Activated B cell treated with CpG ODN at 0.5 μM for 24 hours (primary cell): ENCODE measurements around the gene R3HDML. TPM values are rescaled to one million over a fixed set of nuclear protein-coding genes. Genes with fewer than 3 reads are reported as not detected.

Experiments
- ATAC-seq: fragments of 200-7000 bp; cut with Tn5 transposase; one replicate; pipeline ENCODE4 v1.10.0; 2021; ENCODE audit warnings: low read depth, mild to moderate bottlenecking, moderate library complexity
- CTCF ChIA-PET: fragments of 350-600 bp; sonication (Branson Sonifier 250); formaldehyde crosslinking; loops from one replicate; lab custom pipeline; 2021; ENCODE audit warnings: antibody characterized with exemption; lab: Charles Lee
- POLR2A ChIA-PET: fragments of 350-600 bp; sonication (Branson Sonifier 250); formaldehyde crosslinking; loops from one replicate; lab custom pipeline; 2021; ENCODE audit warnings: antibody characterized with exemption; lab: Charles Lee
- DNase-seq: peaks from one replicate; pipeline ENCODE4 v3.0.0; 2022
- H3K27ac Mint-ChIP-seq: one replicate; pipeline ENCODE4 v1.8.0; 2020; ENCODE audit warnings: mixed read lengths
- H3K27me3 Mint-ChIP-seq: one replicate; pipeline ENCODE4 v1.8.0; 2021; ENCODE audit warnings: mixed read lengths
- H3K36me3 Mint-ChIP-seq: one replicate; pipeline ENCODE4 v1.8.0; 2021; ENCODE audit warnings: low read depth, mixed read lengths
- H3K4me1 Mint-ChIP-seq: one replicate; pipeline ENCODE4 v1.8.0; 2021; ENCODE audit warnings: mixed read lengths
- H3K4me3 Mint-ChIP-seq: one replicate; pipeline ENCODE4 v1.8.0; 2020; ENCODE audit warnings: mild to moderate bottlenecking, mixed read lengths
- H3K9me3 Mint-ChIP-seq: one replicate; pipeline ENCODE4 v1.8.0; 2020; ENCODE audit warnings: mixed read lengths
- CTCF ChIP-seq: fragments of 200-600 bp; IDR thresholded peaks from one replicate; pipeline ENCODE4 v1.8.0; 2022; ENCODE audit warnings: antibody characterized with exemption, mild to moderate bottlenecking
- intact Hi-C: fragments of 100-400 bp; cut with micrococcal nuclease; formaldehyde crosslinking; loops from one replicate; pipeline ENCODE4 v1.15.1; 2024
- total RNA-seq: library from RNA; stranded (reverse); gene quantifications from 2 replicates; pipeline ENCODE4 v1.2.3, GENCODE V29; 2022

The R3HDML gene
- total RNA-seq: not detected in 2 replicates

GRCh38 chr20:44336725-44337380, at the start of gene R3HDML:
R3HDML (plus strand) TSS chr20:44337043; CDS start chr20:44337158, 115 bp downstream.
- POLR2A ChIA-PET: no interaction called here
- DNase-seq: no peak
- Mint-ChIP-seq H3K4me1 (no peaks in the 10 kb centered on the region), H3K4me3 (no peak within 1 kb of the TSS), H3K36me3 (no peaks in the 10 kb centered on the region), H3K27ac (no peak within 1 kb of the TSS), H3K9me3 (no peaks in the 10 kb centered on the region), H3K27me3 (peaks cover 27% of the 10 kb centered on the region)
- ATAC-seq: no peak
- CTCF ChIA-PET: no interaction called here
- intact Hi-C loops: no loop called here
- no peak for TF ChIP-seq CTCF

GRCh38 chr20:44287272-44288097, 49.4 kb upstream of the R3HDML start:
- intact Hi-C loops: no loop called here
- no peak overlapping the region for H3K4me3 Mint-ChIP-seq
- H3K27me3 Mint-ChIP-seq: no peaks in the 10 kb centered on the region
- POLR2A ChIA-PET: no interaction called here
- ATAC-seq: no peak
- CTCF ChIA-PET: no interaction called here
- peaks cover 3% of the 10 kb centered on the region for H3K36me3 Mint-ChIP-seq
- no peak for DNase-seq
- peaks cover 3% of the 10 kb centered on the region for H3K9me3 Mint-ChIP-seq
- TF ChIP-seq CTCF: no peak
- H3K27ac Mint-ChIP-seq: no peak overlapping the region
- H3K4me1 Mint-ChIP-seq: no peaks in the 10 kb centered on the region

GRCh38 chr20:44288252-44288651, 48.6 kb upstream of the R3HDML start:
- Mint-ChIP-seq H3K27ac (no peak overlapping the region), H3K4me3 (no peak overlapping the region), H3K9me3 (peaks cover 3% of the 10 kb centered on the region), H3K36me3 (peaks cover 3% of the 10 kb centered on the region), H3K27me3 (no peaks in the 10 kb centered on the region), H3K4me1 (no peaks in the 10 kb centered on the region)
- TF ChIP-seq CTCF: no peak
- POLR2A ChIA-PET: no interaction called here
- DNase-seq (no peak), ATAC-seq (no peak)
- CTCF ChIA-PET: no interaction called here
- intact Hi-C loops: no loop called here

GRCh38 chr20:44291754-44292153, 45.1 kb upstream of the R3HDML start:
- ATAC-seq (no peak), DNase-seq (no peak)
- Mint-ChIP-seq H3K36me3 (peaks cover 3% of the 10 kb centered on the region), H3K27me3 (no peaks in the 10 kb centered on the region), H3K4me3 (no peak overlapping the region), H3K27ac (no peak overlapping the region), H3K4me1 (no peaks in the 10 kb centered on the region), H3K9me3 (peaks cover 3% of the 10 kb centered on the region)
- ChIA-PET POLR2A (no interaction called here), CTCF (no interaction called here)
- intact Hi-C loops: no loop called here
- TF ChIP-seq CTCF: no peak

- ATAC-seq: no peak
- intact Hi-C loops: no loop called here
- Mint-ChIP-seq H3K27me3 (no peaks in the 10 kb centered on the region), H3K27ac (no peak overlapping the region), H3K4me3 (no peak overlapping the region), H3K36me3 (no peaks in the 10 kb centered on the region), H3K4me1 (no peaks in the 10 kb centered on the region), H3K9me3 (no peaks in the 10 kb centered on the region)
- TF ChIP-seq CTCF: no peak
- POLR2A ChIA-PET: no interaction called here
- CTCF ChIA-PET: no interaction called here
- DNase-seq: no peak
Observed at GRCh38 chr20:44296011-44296410, 40.8 kb upstream of the R3HDML start.
